ENCODE measurements around the gene IL22RA1. TPM values are rescaled to one million over a fixed set of nuclear protein-coding genes. Genes with fewer than 3 reads are reported as not detected.

IL22RA1 gene
- total and polyA plus RNA-seq, 5 donors from 2014 or later, result not detected

DNA sequence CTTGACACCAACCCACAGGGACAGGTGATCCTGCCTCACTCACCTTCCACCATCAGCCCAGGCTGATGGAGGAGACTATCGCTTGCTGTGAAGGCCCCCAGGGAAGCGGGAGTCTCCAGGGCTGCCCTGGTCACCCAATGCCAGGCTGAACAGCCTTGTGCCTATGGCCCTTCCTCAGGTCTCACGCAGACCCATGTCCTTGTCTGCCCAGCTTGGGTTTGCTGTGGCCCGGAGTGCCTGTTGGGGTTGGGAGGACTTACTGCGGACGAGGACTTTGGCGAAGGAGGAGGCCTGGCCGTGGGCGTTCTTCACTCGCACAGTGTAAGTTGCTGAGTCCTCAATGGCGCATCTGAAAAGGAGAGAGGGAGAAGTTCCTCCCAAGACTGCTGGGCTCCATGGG lies 45.3 kb downstream of the IL22RA1 start:
- no peaks in the 10 kb centered on the region for H3K9me3 ChIP-seq (ENCODE audit: control insufficient read depth in 2 of 2, low read length in 2 of 2)
- H3K27me3 ChIP-seq (ENCODE audit: control insufficient read depth, insufficient read depth, low read length), result no peaks in the 10 kb centered on the region
- H3K36me3 ChIP-seq (ENCODE audit: control insufficient read depth, insufficient read depth, low read length), result no peaks in the 10 kb centered on the region
- Mint-ChIP-seq H3K4me3 (no peak overlapping the region), H3K27ac (peak overlapping the region in 1 of 3 donors; percentile 26), H3K36me3 (no peaks in the 10 kb centered on the region), H3K9me3 (peaks cover 0 to 1% (median 0%) of the 10 kb centered on the region in 7 donors), H3K4me1 (peaks cover 0 to 2% (median 0%) of the 10 kb centered on the region in 4 donors), H3K27me3 (peaks cover 4% of the 10 kb centered on the region)
- DNase-seq (no peak), ATAC-seq (ENCODE audit: low read depth in 2 of 2) (no peak)
- no peak overlapping the region for H3K4me3 ChIP-seq (ENCODE audit: low read depth, low read length)
- H3K27ac ChIP-seq (ENCODE audit: insufficient read depth, low read length, poor library complexity, severe bottlenecking), result no peak overlapping the region
- no peaks in the 10 kb centered on the region for H3K4me1 ChIP-seq (ENCODE audit: control insufficient read depth, insufficient read depth, low read length, poor library complexity, severe bottlenecking)

DNA sequence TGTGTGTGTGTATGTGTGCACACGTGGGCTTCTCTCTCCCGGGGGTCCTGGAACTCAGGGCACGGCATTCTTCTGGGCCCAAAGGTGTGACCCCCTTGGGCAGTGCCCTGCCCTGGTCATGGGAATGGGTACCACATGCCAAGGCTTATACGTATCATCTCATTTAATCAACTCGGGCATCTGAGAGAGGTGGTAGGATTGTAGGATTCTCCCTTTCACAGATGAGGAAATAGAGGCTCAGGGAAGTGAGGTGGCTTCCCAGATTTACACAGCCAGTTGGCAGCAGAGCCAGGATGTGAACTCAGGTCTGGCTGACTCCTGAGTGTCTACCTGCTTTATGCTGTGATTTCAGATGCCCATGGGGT lies 46.2 kb downstream of the IL22RA1 start:
- Mint-ChIP-seq H3K27ac (no peak overlapping the region), H3K36me3 (no peaks in the 10 kb centered on the region), H3K9me3 (peaks cover 0 to 1% (median 0%) of the 10 kb centered on the region in 7 donors), H3K27me3 (peaks cover 4% of the 10 kb centered on the region), H3K4me1 (peaks cover 0 to 2% (median 0%) of the 10 kb centered on the region in 4 donors), H3K4me3 (no peak overlapping the region)
- no peaks in the 10 kb centered on the region for H3K4me1 ChIP-seq (ENCODE audit: control insufficient read depth, insufficient read depth, low read length, poor library complexity, severe bottlenecking)
- no peaks in the 10 kb centered on the region for H3K9me3 ChIP-seq (ENCODE audit: control insufficient read depth in 2 of 2, low read length in 2 of 2)
- ATAC-seq (ENCODE audit: low read depth in 2 of 2) (no peak), DNase-seq (no peak)
- no peaks in the 10 kb centered on the region for H3K36me3 ChIP-seq (ENCODE audit: control insufficient read depth, insufficient read depth, low read length)
- H3K27ac ChIP-seq (ENCODE audit: insufficient read depth, low read length, poor library complexity, severe bottlenecking), result no peak overlapping the region
- no peaks in the 10 kb centered on the region for H3K27me3 ChIP-seq (ENCODE audit: control insufficient read depth, insufficient read depth, low read length)
- H3K4me3 ChIP-seq (ENCODE audit: low read depth, low read length), result no peak overlapping the region

DNA sequence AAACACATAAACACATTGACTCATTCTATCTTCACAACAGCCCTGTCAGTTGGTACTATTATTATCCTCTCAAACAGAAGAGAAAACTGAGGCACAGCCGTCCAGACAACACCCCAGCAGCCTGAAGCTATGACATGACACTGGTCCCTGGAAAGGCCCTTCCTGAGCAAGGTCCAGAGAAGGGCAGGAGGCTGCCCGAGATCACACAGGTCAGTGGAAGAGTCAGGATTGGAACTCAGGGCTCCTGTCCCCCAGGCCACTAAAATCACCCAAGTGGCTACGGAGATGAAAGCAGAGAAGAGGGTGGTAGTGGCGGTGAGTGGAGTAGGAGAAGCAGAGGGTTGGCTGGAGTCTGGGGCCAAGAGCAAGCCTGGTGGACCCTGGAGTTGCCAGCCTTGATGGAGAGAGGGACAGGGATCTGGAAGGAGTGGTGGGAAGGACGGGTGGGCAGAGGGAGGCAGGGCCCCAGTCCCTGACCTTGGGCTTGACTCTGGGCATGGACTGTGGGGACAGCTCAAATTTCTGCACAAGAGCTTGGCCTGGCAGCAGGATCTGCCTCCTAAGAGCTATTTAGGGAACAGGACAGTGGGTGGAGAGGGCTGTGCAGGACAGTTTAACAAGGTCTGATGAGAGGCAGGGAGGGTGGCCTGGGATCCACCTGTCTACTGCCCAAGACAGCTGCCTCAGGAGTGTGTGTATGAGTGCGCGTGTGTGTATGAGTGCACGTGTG lies 46.8 kb downstream of the IL22RA1 start:
- Histone ChIP-seq H3K36me3 (ENCODE audit: control insufficient read depth, insufficient read depth, low read length) (no peaks in the 10 kb centered on the region), H3K27me3 (ENCODE audit: control insufficient read depth, insufficient read depth, low read length) (no peaks in the 10 kb centered on the region), H3K27ac (ENCODE audit: insufficient read depth, low read length, poor library complexity, severe bottlenecking) (no peak overlapping the region), H3K4me1 (ENCODE audit: control insufficient read depth, insufficient read depth, low read length, poor library complexity, severe bottlenecking) (no peaks in the 10 kb centered on the region), H3K4me3 (ENCODE audit: low read depth, low read length) (no peak overlapping the region), H3K9me3 (ENCODE audit: control insufficient read depth in 2 of 2, low read length in 2 of 2) (no peaks in the 10 kb centered on the region)
- H3K9me3 Mint-ChIP-seq, result peaks cover 0 to 1% (median 0%) of the 10 kb centered on the region in 7 donors
- no peak for DNase-seq
- H3K4me1 Mint-ChIP-seq, result peaks cover 0 to 2% (median 0%) of the 10 kb centered on the region in 4 donors
- no peak overlapping the region for H3K4me3 Mint-ChIP-seq
- ATAC-seq (ENCODE audit: low read depth in 2 of 2), result no peak
- peak overlapping the region in 2 of 3 donors; percentile 14 to 42 for H3K27ac Mint-ChIP-seq
- H3K27me3 Mint-ChIP-seq, result peaks cover 4% of the 10 kb centered on the region
- H3K36me3 Mint-ChIP-seq, result no peaks in the 10 kb centered on the region

DNA sequence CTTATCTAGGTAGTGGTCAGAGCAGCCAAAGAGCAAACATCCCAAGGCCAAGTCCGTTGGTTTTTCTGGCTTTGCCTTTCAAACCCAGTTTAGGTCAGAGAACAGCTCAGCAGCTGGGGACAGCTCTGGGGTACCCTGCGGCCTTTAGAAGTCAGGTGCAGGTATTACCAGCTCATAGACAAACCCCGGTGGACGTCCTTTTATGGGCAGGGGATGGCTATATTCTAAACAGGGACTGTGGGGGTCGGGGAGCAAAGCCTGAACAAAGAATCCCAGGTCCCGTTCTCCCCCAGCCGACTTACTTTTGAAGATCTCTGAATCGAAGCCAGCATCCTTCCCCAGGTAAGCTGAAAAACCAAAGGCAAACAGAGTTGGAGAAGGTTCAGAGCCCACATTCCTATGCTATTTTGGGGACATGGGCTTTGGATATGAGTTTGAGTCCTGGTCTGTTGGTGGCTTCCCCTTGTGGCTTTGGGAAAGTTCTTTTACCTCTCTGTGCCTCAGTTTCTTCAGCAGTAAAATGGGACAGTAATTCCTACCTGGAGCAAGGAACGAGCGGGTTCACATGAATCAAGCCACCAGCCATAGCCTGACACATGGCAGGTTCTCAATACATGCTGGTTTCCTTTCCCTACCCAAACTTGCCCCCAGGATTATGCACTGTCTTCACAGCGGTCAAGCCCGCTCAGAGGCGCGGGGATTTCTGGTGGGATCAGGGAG lies 47.6 kb downstream of the IL22RA1 start:
- Histone ChIP-seq H3K4me1 (ENCODE audit: control insufficient read depth, insufficient read depth, low read length, poor library complexity, severe bottlenecking) (no peaks in the 10 kb centered on the region), H3K27me3 (ENCODE audit: control insufficient read depth, insufficient read depth, low read length) (no peaks in the 10 kb centered on the region), H3K36me3 (ENCODE audit: control insufficient read depth, insufficient read depth, low read length) (no peaks in the 10 kb centered on the region), H3K27ac (ENCODE audit: insufficient read depth, low read length, poor library complexity, severe bottlenecking) (no peak overlapping the region), H3K9me3 (ENCODE audit: control insufficient read depth in 2 of 2, low read length in 2 of 2) (no peaks in the 10 kb centered on the region), H3K4me3 (ENCODE audit: low read depth, low read length) (no peak overlapping the region)
- Mint-ChIP-seq H3K36me3 (no peaks in the 10 kb centered on the region), H3K4me1 (no peaks in the 10 kb centered on the region), H3K4me3 (no peak overlapping the region), H3K27ac (peak overlapping the region in 1 of 3 donors; percentile 14), H3K9me3 (peaks cover 0 to 1% (median 0%) of the 10 kb centered on the region in 7 donors), H3K27me3 (peaks cover 4% of the 10 kb centered on the region)
- ATAC-seq (ENCODE audit: low read depth in 2 of 2), result no peak
- no peak for DNase-seq

DNA sequence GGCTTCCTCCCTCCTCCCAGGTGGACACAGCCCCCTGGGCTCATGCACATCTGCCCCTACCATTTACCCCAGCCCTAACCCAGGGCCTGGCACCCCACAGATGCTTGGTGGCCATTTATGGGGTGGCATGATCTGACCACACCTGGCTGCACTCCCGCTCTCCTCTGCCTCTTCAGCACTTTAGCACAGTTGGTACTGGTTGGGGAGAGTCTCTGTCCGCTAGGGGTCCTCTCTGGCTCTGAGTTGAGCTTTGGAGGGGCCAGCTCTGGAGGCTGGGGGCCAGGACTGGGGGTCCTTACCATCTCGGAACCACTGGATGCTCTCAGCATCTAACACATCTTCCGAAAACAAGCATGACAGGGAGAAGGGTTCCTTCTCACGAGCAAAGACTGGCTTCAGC lies 48.4 kb downstream of the IL22RA1 start:
- no peaks in the 10 kb centered on the region for H3K27me3 ChIP-seq (ENCODE audit: control insufficient read depth, insufficient read depth, low read length)
- Mint-ChIP-seq H3K27ac (no peak overlapping the region), H3K36me3 (no peaks in the 10 kb centered on the region), H3K27me3 (peaks cover 4% of the 10 kb centered on the region), H3K9me3 (peaks cover 0 to under 1% (median 0%) of the 10 kb centered on the region in 7 donors), H3K4me3 (no peak overlapping the region), H3K4me1 (no peaks in the 10 kb centered on the region)
- ATAC-seq (ENCODE audit: low read depth in 2 of 2) (no peak), DNase-seq (no peak)
- H3K27ac ChIP-seq (ENCODE audit: insufficient read depth, low read length, poor library complexity, severe bottlenecking), result no peak overlapping the region
- no peak overlapping the region for H3K4me3 ChIP-seq (ENCODE audit: low read depth, low read length)
- H3K4me1 ChIP-seq (ENCODE audit: control insufficient read depth, insufficient read depth, low read length, poor library complexity, severe bottlenecking), result no peaks in the 10 kb centered on the region
- H3K9me3 ChIP-seq (ENCODE audit: control insufficient read depth in 2 of 2, low read length in 2 of 2), result no peaks in the 10 kb centered on the region
- H3K36me3 ChIP-seq (ENCODE audit: control insufficient read depth, insufficient read depth, low read length), result no peaks in the 10 kb centered on the region

DNA sequence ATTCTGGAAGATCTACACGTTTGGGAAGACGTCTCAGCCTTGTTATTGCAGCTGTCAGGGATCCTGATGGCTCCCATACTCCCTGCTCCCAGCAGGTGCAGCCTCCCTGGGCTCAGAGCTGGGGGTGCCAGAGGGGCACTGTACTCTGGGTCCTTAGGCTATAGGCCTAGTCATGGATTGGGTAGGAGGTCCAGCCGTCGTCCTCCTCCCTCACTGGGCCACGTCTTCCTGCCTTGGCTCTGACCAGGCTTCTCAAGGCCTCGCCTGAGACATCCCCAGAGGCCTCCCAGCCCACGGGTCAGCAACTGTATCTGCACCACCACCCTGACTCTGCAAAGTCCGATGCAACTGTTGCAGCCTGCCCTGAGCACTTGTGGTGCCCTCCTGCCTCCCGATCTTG lies 49.2 kb downstream of the IL22RA1 start:
- Histone ChIP-seq H3K36me3 (ENCODE audit: control insufficient read depth, insufficient read depth, low read length) (no peaks in the 10 kb centered on the region), H3K4me3 (ENCODE audit: low read depth, low read length) (no peak overlapping the region), H3K27ac (ENCODE audit: insufficient read depth, low read length, poor library complexity, severe bottlenecking) (no peak overlapping the region), H3K27me3 (ENCODE audit: control insufficient read depth, insufficient read depth, low read length) (no peaks in the 10 kb centered on the region), H3K4me1 (ENCODE audit: control insufficient read depth, insufficient read depth, low read length, poor library complexity, severe bottlenecking) (no peaks in the 10 kb centered on the region), H3K9me3 (ENCODE audit: control insufficient read depth in 2 of 2, low read length in 2 of 2) (no peaks in the 10 kb centered on the region)
- no peak for DNase-seq
- Mint-ChIP-seq H3K27me3 (peaks cover 4% of the 10 kb centered on the region), H3K9me3 (no peaks in the 10 kb centered on the region), H3K27ac (no peak overlapping the region), H3K4me3 (no peak overlapping the region), H3K4me1 (no peaks in the 10 kb centered on the region), H3K36me3 (no peaks in the 10 kb centered on the region)
- no peak for ATAC-seq (ENCODE audit: low read depth in 2 of 2)

DNA sequence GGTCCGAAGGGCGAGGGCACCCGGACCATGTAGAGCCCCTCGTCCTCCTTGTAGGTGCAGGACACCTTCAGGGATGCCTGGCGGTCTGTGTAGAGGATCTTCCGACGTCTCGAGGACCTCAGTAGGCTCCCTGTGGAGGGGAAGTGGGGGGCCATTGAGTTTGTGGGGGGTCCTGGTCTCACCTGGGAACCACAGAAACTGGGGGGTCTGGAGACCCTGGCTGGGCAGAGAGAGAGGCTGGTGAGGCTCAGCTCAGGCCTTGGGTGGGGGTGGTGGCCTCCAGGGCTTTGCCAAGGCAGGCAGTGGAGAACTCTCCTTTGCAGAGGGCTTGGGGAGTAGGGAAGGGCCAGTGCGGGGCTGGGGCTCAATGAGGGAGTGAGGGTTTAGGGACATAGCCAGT lies 50.0 kb downstream of the IL22RA1 start:
- no peak overlapping the region for H3K4me3 ChIP-seq (ENCODE audit: low read depth, low read length)
- no peaks in the 10 kb centered on the region for H3K9me3 Mint-ChIP-seq
- H3K27ac ChIP-seq (ENCODE audit: insufficient read depth, low read length, poor library complexity, severe bottlenecking), result no peak overlapping the region
- no peak overlapping the region for H3K4me3 Mint-ChIP-seq
- no peaks in the 10 kb centered on the region for H3K4me1 ChIP-seq (ENCODE audit: control insufficient read depth, insufficient read depth, low read length, poor library complexity, severe bottlenecking)
- no peak overlapping the region for H3K27ac Mint-ChIP-seq
- ATAC-seq (ENCODE audit: low read depth in 2 of 2) (no peak), DNase-seq (no peak)
- no peaks in the 10 kb centered on the region for H3K36me3 Mint-ChIP-seq
- H3K9me3 ChIP-seq (ENCODE audit: control insufficient read depth in 2 of 2, low read length in 2 of 2), result no peaks in the 10 kb centered on the region
- H3K36me3 ChIP-seq (ENCODE audit: control insufficient read depth, insufficient read depth, low read length), result no peaks in the 10 kb centered on the region
- peaks cover 4% of the 10 kb centered on the region for H3K27me3 Mint-ChIP-seq
- H3K27me3 ChIP-seq (ENCODE audit: control insufficient read depth, insufficient read depth, low read length), result no peaks in the 10 kb centered on the region
- no peaks in the 10 kb centered on the region for H3K4me1 Mint-ChIP-seq

Data from CD4-positive, CD25-positive, alpha-beta regulatory T cell (primary cell).